Measurements from ENCODE around the gene EXOSC2.
A peak's percentile ranks its signal among the peaks of the same experiment; 100 is the strongest.

GRCh38 chr9:130689937-130690700 is 3.5 kb upstream of the EXOSC2 start:
- TF ChIP-seq CTCF (IDR thresholded peaks at IDR 0.05 in 4 of 5, conservative IDR thresholded peaks at IDR 0.05 in 1 of 5) (no peak), POLR2A (IDR thresholded peaks at IDR 0.05) (peak in 1 of 2 donors; percentile 59)

Measured in gastrocnemius medialis (tissue), 4 donors.